Measurements from ENCODE around the gene TENT4A.

- TF ChIP-seq CTCF (IDR thresholded peaks at IDR 0.05; ENCODE audit: poor library complexity) (no peak), EZH2 (IDR thresholded peaks at IDR 0.05; ENCODE audit: borderline replicate concordance) (no peak)
These were observed 30.0 kb upstream of the TENT4A start for GRCh38 chr5:6683241-6683640.

Data from hepatocyte (in vitro differentiated cells).